BE2C (cell line): Measurements from ENCODE around the gene PIK3C2G.

Source experiments
- DNase-seq: peaks from one replicate; pipeline ENCODE4 v3.0.0-alpha.2; 2020
- H3K27me3 ChIP-seq: fragments of 250-450 bp; sonication (Bioruptor Pico); 2 replicates; pipeline ENCODE4 v1.5.1; 2020; ENCODE audit warnings: mild to moderate bottlenecking
- H3K36me3 ChIP-seq: fragments of 250-450 bp; sonication (Bioruptor Pico); 2 replicates; pipeline ENCODE4 v1.5.1; 2020; ENCODE audit warnings: mild to moderate bottlenecking
- H3K4me1 ChIP-seq: fragments of 250-450 bp; sonication (Bioruptor Pico); 2 replicates; pipeline ENCODE4 v1.5.1; 2020
- H3K4me3 ChIP-seq: 2 replicates; pipeline ENCODE4 v1.5.1; 2011; ENCODE audit warnings: low read depth, low read length
- H3K9me3 ChIP-seq: fragments of 250-450 bp; sonication (Bioruptor Pico); 2 replicates; pipeline ENCODE4 v1.5.1; 2020
- TF ChIP-seq, protein P1 (sequence below): IDR thresholded peaks from 2 replicates; pipeline ENCODE4 v1.5.1; 2012; ENCODE audit warnings: mild to moderate bottlenecking, low read depth, low read length

The PIK3C2G gene

DNA sequence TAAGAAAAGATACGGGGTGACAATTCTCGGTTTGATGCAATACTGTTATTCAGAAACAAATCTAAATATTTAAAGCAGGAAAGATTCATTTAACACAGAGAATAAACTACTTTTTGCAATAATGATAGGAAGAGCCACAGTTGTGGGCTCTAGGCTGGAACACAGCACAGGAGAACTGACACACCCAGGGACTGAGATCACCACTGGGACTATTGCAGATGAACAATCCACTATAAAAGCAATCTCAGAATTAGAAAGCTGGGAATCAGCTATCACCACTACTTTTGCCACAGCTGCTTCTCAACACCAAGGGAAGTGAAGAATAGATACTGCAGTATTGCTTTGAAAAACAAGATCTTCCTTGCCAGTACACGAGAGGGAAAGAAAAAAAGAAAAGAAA is 4.1 kb upstream of the PIK3C2G start:
- Histone ChIP-seq H3K9me3 (no peaks in the 10 kb centered on the region), H3K36me3 (no peaks in the 10 kb centered on the region), H3K4me1 (peaks cover 4% of the 10 kb centered on the region), H3K4me3 (no peak overlapping the region), H3K27me3 (peaks cover 6% of the 10 kb centered on the region)
- TF ChIP-seq, protein P1, sequence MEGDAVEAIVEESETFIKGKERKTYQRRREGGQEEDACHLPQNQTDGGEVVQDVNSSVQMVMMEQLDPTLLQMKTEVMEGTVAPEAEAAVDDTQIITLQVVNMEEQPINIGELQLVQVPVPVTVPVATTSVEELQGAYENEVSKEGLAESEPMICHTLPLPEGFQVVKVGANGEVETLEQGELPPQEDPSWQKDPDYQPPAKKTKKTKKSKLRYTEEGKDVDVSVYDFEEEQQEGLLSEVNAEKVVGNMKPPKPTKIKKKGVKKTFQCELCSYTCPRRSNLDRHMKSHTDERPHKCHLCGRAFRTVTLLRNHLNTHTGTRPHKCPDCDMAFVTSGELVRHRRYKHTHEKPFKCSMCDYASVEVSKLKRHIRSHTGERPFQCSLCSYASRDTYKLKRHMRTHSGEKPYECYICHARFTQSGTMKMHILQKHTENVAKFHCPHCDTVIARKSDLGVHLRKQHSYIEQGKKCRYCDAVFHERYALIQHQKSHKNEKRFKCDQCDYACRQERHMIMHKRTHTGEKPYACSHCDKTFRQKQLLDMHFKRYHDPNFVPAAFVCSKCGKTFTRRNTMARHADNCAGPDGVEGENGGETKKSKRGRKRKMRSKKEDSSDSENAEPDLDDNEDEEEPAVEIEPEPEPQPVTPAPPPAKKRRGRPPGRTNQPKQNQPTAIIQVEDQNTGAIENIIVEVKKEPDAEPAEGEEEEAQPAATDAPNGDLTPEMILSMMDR, result no peak
- no peak for DNase-seq

DNA sequence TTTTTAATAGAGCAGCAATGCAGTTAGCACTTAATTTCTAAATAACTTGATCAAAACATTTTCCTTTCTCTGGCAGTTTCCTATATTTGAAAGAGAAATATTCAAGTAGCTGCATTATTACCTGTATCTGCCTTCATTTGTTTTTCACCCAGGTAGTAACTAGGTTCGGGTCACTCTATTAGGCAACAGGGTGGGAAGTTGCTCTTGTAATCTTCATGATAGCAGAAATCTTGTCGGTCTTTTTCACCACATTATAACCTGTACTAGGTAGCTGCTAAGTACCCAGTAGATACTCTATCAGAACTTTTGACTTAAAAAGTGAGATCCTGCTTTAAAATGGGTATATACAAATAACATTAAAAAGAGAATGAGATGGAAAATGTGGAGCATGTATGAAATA is 2.4 kb upstream of the PIK3C2G start:
- H3K27me3 ChIP-seq, result peaks cover 6% of the 10 kb centered on the region
- TF ChIP-seq, protein P1, result no peak

DNA sequence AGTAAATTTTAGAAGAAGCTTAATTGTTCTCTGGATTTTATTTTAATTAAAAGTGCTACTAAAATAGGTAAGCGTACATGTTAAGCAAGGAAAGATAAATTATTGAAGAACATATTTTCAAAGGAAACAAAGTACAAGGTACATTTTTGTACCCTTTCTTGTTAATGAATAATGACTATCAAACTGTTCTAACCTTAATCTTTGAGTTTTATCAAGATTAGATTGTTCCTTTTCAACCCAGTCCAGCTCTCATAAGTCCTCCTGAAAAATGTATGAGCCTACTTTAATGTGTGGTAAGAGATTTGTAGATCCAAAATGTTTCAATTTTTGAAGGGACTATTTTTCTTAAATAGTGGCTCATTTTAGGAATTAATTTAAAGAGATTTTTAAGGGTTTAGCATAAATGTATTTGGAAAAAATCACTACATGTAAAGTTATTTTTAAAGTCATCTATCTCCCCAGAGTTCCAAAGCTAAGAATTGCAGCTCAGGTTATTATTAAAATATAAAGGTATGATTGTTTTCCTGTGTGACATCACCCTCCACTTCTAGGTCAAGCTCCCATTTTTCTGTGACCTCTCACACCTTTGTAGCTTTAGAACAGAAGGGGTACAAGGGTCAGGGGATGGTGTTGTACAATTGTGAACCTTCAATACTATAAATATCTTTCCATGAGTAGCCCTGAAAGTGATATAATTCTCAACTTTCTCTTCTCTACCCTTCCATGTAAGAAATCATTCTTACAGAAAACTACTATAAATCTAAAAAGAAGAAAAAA is 1.2 kb upstream of the PIK3C2G start:
- no peaks in the 10 kb centered on the region for H3K4me1 ChIP-seq
- peaks cover 10% of the 10 kb centered on the region for H3K27me3 ChIP-seq
- H3K36me3 ChIP-seq, result no peaks in the 10 kb centered on the region
- no peak for DNase-seq
- H3K4me3 ChIP-seq, result no peak overlapping the region
- TF ChIP-seq, protein P1, result no peak
- H3K9me3 ChIP-seq, result no peaks in the 10 kb centered on the region

More for the DNA sequence above, 2.4 kb upstream of the PIK3C2G start:
- Histone ChIP-seq H3K4me3 (no peak overlapping the region), H3K4me1 (no peaks in the 10 kb centered on the region; the same call in 1 of the 2 replicates), H3K9me3 (no peaks in the 10 kb centered on the region), H3K36me3 (no peaks in the 10 kb centered on the region)
- no peak for DNase-seq

DNA sequence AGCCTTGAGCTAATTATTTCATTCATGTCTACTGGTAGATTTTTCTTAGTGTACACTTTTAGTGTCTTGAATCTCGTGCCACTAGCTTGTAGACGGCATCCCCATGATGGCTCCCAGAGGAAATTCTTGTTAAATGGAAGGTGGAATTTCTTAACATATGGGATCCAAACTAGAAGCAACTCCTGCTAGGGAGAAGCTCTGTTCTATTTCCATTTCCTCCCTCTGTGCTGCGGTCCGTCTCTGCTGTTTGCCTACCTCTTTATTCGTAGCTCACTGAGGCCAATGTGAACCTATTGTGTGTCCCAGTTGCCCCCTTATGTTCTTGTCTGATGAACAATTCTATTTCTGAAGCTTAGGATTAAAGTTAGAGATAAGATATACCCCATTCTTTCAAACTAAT is 588 bp downstream of the PIK3C2G start:
- no peak overlapping the region for H3K4me3 ChIP-seq
- no peaks in the 10 kb centered on the region for H3K36me3 ChIP-seq
- peaks cover 10% of the 10 kb centered on the region for H3K27me3 ChIP-seq
- no peaks in the 10 kb centered on the region for H3K9me3 ChIP-seq
- DNase-seq, result no peak
- TF ChIP-seq, protein P1, result no peak
- H3K4me1 ChIP-seq, result no peaks in the 10 kb centered on the region

DNA sequence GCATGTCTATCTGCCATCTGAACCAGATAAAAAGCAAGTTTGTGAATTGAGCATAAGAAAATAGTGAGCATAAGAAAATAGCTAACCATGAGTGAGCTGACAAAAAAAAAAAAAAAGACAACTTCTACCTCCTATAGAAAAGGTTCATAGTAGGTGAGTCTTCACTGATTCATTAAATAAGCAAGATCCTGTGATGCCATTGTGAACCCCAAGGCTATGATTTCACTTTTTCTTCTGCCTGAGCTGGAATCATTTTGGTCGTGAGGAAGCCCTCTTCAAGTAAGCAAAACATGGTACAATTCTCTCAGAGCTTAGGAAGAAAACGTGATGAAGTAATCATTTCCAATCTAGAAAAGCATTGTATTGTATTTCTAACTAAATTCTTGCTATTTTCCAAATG is 1.2 kb downstream of the PIK3C2G start:
- TF ChIP-seq, protein P1, result no peak
- H3K4me1 ChIP-seq, result no peaks in the 10 kb centered on the region
- no peak for DNase-seq

DNA sequence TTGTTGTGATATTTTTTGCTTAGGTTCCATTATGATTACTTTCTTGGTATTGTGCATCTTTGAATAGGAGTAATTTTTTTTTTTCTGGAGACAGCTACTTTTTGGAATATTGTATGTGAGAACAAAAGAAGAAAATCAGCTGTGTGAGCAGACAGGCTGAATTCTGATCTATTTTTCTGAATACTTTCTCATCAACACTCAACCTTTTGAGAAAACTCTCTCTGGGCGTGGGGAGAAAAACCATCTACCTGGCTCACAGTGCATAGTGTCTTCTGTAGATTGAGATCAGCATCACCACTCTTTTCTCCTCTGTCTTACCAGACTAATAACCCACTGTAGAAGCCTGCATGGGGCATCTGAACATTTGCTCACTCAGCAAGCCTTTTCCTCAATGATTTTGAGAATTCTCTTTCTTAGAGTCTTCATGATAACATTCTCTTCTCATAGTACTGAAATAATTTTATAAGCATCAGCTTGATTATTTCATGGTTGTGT is 3.3 kb downstream of the PIK3C2G start:
- TF ChIP-seq, protein P1, result no peak
- H3K4me1 ChIP-seq, result no peaks in the 10 kb centered on the region
- no peak overlapping the region for H3K4me3 ChIP-seq
- H3K27me3 ChIP-seq, result peaks cover 7% of the 10 kb centered on the region
- no peak for DNase-seq
- H3K9me3 ChIP-seq, result no peaks in the 10 kb centered on the region
- no peaks in the 10 kb centered on the region for H3K36me3 ChIP-seq

More for the DNA sequence above, 1.2 kb downstream of the PIK3C2G start:
- Histone ChIP-seq H3K36me3 (no peaks in the 10 kb centered on the region), H3K9me3 (no peaks in the 10 kb centered on the region), H3K27me3 (peaks cover 10% of the 10 kb centered on the region), H3K4me3 (no peak overlapping the region)
